GM18519 (cell line): ENCODE results near the gene LRATD1.

ENCODE experiments used
- ATAC-seq: cut with Tn5 transposase; IDR thresholded peaks from one replicate; pipeline ENCODE4 v1.9.1; 2021; ENCODE audit warnings: mild to moderate bottlenecking, moderate library complexity; ENCODE audit not compliant: unreplicated experiment, low FRiP score

Gene LRATD1

GRCh38 chr2:14633061-14633460 lies 544 bp downstream of the LRATD1 start:
- no peak for ATAC-seq

- ATAC-seq: no peak
Measured at GRCh38 chr2:14633461-14634181, 1.1 kb downstream of the LRATD1 start.

DNA sequence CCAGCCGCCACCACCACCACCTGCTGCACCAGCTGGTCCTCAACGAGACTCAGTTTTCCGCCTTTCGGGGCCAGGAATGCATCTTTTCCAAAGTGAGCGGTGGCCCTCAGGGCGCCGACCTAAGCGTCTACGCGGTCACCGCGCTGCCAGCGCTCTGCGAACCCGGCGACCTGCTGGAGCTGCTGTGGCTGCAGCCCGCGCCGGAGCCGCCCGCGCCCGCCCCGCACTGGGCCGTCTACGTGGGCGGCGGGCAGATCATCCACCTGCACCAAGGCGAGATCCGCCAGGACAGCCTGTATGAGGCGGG lies 1.6 kb downstream of the LRATD1 start:
- no peak for ATAC-seq

GRCh38 chr2:14634489-14635390 lies 2.2 kb downstream of the LRATD1 start:
- ATAC-seq: no peak

GRCh38 chr2:14635391-14635871 lies 2.9 kb downstream of the LRATD1 start:
- ATAC-seq: no peak

- no peak for ATAC-seq
Measured at GRCh38 chr2:14638488-14638887, 6.0 kb downstream of the LRATD1 start.

GRCh38 chr2:14641116-14641515 lies 8.6 kb downstream of the LRATD1 start:
- no peak for ATAC-seq

DNA sequence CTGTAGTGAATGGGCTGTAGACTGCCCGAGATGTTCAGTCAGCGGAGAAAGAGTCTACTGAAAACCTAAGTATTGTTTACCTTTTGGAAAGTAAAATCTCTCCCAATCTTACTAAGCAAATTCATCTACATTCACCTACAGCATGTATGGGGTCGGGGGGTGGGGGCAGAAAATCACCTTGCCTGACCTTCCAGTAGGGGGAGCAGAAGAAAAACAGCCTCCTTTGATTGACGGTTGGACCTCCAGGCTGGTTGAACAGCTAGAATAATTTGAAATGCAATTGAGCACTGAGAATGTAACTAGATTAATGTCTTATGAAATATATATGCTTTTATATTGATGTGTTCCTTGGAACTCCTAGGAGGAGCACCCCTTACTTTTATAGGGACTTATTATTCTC lies 10.0 kb downstream of the LRATD1 start:
- ATAC-seq: no peak

GRCh38 chr2:14647714-14648113 lies 15.2 kb downstream of the LRATD1 start:
- ATAC-seq: no peak

GRCh38 chr2:14650066-14650465 lies 17.5 kb downstream of the LRATD1 start:
- ATAC-seq: no peak

DNA sequence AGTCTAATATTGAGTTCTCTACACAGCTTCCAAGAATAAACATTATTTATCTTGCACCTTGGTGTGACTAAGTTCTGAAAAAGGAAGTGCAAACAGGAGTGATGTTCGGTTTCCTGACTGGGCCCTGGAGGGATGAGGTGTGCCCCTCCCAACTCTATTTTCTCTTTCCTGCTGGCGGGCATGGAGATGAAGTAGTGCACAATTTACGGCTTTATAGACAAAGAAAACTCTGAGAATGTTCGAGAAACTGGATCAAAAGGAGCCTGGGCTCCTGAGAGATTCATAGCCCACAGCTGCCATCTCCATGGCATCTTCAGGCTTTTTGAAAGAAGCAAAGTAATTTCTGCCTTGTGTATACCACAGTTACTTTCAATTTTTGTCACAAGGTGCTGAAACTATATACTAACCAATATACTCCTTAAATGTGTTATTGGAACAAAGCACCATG lies 22.3 kb downstream of the LRATD1 start:
- peak; percentile 92 for ATAC-seq

DNA sequence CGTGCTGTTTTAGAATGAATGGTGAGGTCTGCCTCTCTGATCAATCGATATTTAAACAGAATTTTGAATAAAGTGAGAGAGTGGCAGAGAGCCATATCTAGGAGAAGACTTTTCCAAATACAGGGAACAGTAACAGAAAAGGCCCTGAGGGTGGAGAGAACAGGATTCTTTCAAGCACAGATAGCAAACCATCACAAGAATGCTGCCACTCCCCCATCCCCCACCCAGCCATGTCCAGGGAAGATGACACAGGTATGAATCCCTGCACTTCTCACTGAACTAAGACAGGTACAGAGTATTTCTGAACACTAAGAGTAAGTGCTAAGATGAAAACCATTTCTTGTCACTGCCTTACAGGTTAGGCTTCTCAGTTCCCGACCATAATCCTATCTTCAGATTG lies 23.6 kb downstream of the LRATD1 start:
- ATAC-seq: no peak

GRCh38 chr2:14661163-14661562 lies 28.6 kb downstream of the LRATD1 start:
- ATAC-seq: no peak

GRCh38 chr2:14673351-14673875 lies 40.9 kb downstream of the LRATD1 start:
- no peak for ATAC-seq

- ATAC-seq: no peak
Measured at GRCh38 chr2:14675489-14675888, 43.0 kb downstream of the LRATD1 start.

- ATAC-seq: no peak
Measured at GRCh38 chr2:14676371-14676770, 43.9 kb downstream of the LRATD1 start.

DNA sequence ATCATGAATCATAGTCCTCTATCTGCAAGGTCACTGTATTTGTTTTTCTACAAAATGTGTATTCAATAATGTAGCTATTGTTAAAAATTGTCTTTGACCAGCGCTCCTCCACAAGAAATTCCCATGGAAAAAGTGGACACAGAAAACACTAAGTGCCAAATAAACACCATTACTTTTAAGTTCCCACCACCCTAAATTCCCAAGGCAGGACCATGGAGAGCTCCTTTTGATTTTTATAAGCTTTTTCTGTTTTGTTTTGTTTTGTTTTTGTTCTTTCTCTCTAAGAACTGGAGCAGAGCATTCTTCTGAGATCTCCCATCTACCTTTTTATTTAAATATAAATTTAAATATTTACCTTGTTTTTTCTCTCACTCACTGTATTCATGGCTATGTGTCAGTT lies 44.5 kb downstream of the LRATD1 start:
- no peak for ATAC-seq

GRCh38 chr2:14678761-14679160 lies 46.2 kb downstream of the LRATD1 start:
- no peak for ATAC-seq

DNA sequence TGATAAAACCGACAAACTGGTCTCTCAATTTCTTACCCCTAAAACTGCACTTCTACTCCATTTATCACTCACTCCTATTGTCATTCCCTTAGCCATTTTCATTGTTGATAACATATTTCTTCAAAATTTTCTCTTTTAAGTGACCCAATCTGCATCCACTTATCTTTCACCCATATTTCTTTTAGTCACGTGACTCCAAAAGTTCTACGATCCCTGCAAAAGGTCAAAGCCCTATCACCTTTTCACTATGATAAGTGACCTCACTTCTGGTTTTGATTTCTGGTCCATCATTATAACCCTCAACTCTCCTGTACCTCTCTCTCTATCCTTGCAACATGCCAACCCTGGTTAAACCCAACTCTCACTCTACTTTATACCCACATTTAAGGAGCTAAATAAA lies 49.1 kb downstream of the LRATD1 start:
- no peak for ATAC-seq
